ENCODE data around the gene TLX2.

GRCh38 chr2:74493546-74493945, 20.7 kb upstream of the TLX2 start:
- TF ChIP-seq POLR2A (IDR thresholded peaks at IDR 0.05), result no peak
- no peak for TF ChIP-seq CTCF (IDR thresholded peaks at IDR 0.05)
